PC-9 (cell line): Measurements from ENCODE around the gene CIITA. TPM values are rescaled to one million over a fixed set of nuclear protein-coding genes. Genes with fewer than 3 reads are reported as not detected.

Source experiments
- BruUV-seq: library from RNA; stranded (reverse); fragments of 400-500 nt; replicated peaks from 2 replicates; lab custom pipeline; 2021; lab: Mats Ljungman, UMichigan
- CTCF ChIA-PET: fragments of 300-600 bp; sonication (Branson Sonifier 250); formaldehyde crosslinking; loops from one replicate; lab custom pipeline; 2022; ENCODE audit warnings: antibody characterized with exemption; lab: Charles Lee
- POLR2A ChIA-PET: fragments of 300-600 bp; sonication (Branson Sonifier 250); formaldehyde crosslinking; loops from one replicate; lab custom pipeline; 2022; ENCODE audit warnings: antibody characterized with exemption; ENCODE audit not compliant: unreplicated experiment; lab: Charles Lee
- DNase-seq, 2 experiments: peaks; one replicate each; pipeline versions ENCODE4 v3.0.0 to v3.0.0-alpha.2; 2015 to 2022; ENCODE audit warnings: mixed read lengths in 1 of 2
- H2AFZ ChIP-seq: fragments of 200-600 bp; sonication (generic); 2 replicates; pipeline ENCODE4 v1.8.1; 2017; ENCODE audit warnings: antibody characterized with exemption
- H3F3A ChIP-seq: fragments of 200-600 bp; sonication (generic); 2 replicates; pipeline ENCODE4 v1.8.1; 2017; ENCODE audit warnings: antibody characterized with exemption, mild to moderate bottlenecking, low read depth; ENCODE audit not compliant: insufficient read depth
- H3K27ac ChIP-seq: fragments of 200-600 bp; sonication (generic); 2 replicates; pipeline ENCODE4 v1.6.1; 2016; ENCODE audit warnings: mixed run types
- H3K27me3 ChIP-seq: fragments of 200-600 bp; sonication (generic); 2 replicates; pipeline ENCODE4 v1.6.1; 2016; ENCODE audit warnings: low read depth, mixed run types; ENCODE audit not compliant: insufficient read depth
- H3K36me3 ChIP-seq: fragments of 200-600 bp; sonication (generic); 2 replicates; pipeline ENCODE4 v1.6.1; 2016; ENCODE audit warnings: low read depth, mixed run types
- H3K4me1 ChIP-seq: fragments of 200-600 bp; sonication (generic); replicated peaks from 2 replicates; pipeline ENCODE4 v1.6.1; 2016; ENCODE audit warnings: mixed run types; ENCODE audit not compliant: insufficient read depth
- H3K4me2 ChIP-seq: fragments of 200-600 bp; sonication (generic); 2 replicates; pipeline ENCODE4 v1.6.1; 2017; ENCODE audit warnings: mixed run types
- H3K4me3 ChIP-seq: fragments of 200-600 bp; sonication (generic); 2 replicates; pipeline ENCODE4 v1.6.1; 2016; ENCODE audit warnings: mixed run types
- H3K79me2 ChIP-seq: fragments of 200-600 bp; sonication (generic); 2 replicates; pipeline ENCODE4 v1.6.1; 2017; ENCODE audit warnings: low read depth, mixed run types
- H3K9me2 ChIP-seq: fragments of 200-600 bp; sonication (generic); 2 replicates; pipeline ENCODE4 v1.8.1; 2017; ENCODE audit warnings: mild to moderate bottlenecking; ENCODE audit not compliant: insufficient read depth
- H3K9me3 ChIP-seq: fragments of 200-600 bp; sonication (generic); 2 replicates; pipeline ENCODE4 v1.8.1; 2016; ENCODE audit warnings: low read depth; ENCODE audit not compliant: insufficient read depth
- H4K20me1 ChIP-seq: fragments of 200-600 bp; sonication (generic); 2 replicates; pipeline ENCODE4 v1.8.1; 2017; ENCODE audit not compliant: insufficient read depth
- EZH2 ChIP-seq: fragments of 200-600 bp; sonication (generic); IDR thresholded peaks from 2 replicates; pipeline ENCODE4 v1.8.0; 2017; ENCODE audit warnings: antibody characterized with exemption, low read depth
- intact Hi-C: fragments of 100-400 bp; cut with micrococcal nuclease; formaldehyde crosslinking; loops from one replicate; pipeline ENCODE4 v1.10.0; 2022; ENCODE audit not compliant: unreplicated experiment
- total RNA-seq: library from RNA; stranded (reverse); gene quantifications from 2 replicates; pipeline ENCODE4 v1.2.3, GENCODE V29; 2021
- TF ChIP-seq, protein P1 (sequence below): fragments of 200-600 bp; sonication (generic); conservative IDR thresholded peaks from 2 replicates; pipeline ENCODE4 v1.6.1; 2017; ENCODE audit warnings: mixed run types, antibody characterized with exemption, mild to moderate bottlenecking, moderate library complexity

The CIITA gene
- total RNA-seq, 1 experiment from 2014 or later: 1.7 TPM

DNA sequence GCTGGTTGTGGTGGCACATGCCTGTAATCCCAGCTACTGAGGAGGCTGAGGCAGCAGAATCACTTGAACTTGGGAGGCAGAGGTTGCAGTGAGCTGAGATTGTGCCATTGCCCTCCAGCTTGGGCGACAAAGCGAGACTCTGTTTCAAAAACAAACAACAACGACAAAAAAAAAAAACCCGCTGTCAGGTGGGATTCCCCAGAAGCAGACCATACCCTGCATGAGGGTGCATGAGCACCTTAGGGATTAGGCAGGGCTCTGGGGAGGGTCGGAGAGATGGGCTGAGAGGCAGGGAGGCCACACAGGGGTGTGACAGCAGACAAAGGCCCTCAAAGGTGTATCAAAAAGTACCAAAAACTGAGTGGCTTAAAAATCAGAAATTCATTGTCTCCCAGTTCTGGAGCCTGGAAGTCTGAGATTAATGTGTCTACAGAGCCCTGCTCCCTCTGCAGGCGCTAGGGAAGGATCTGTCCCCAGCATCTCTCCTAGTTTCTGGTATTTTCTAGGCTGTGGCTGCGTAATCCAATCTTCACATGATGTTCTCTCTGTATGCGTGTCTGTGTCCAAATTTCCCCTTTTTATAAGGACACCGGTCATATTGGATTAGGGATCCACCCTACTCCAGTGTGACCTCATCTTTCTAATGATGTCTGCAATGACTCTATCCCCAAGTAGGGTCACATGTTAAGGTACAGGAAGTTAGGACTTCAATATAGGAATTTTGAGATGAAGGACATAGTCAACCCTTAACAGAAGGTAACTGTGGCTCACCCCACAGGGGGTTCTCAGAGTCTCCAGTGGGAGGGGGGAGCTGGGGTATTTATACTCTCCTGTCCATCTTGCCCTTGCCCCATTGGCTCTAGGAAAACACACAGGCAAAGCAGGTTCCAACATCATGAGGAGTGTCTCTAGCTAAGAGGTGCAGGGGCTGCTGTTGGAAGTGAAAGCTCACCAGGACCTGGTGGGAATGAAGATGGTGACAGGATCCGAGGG is 44.8 kb upstream of the CIITA start:
- Histone ChIP-seq H3K4me2 (no peak overlapping the region), H2AFZ (no peak overlapping the region), H4K20me1 (no peaks in the 10 kb centered on the region), H3K4me1 (no peaks in the 10 kb centered on the region), H3K9me3 (no peaks in the 10 kb centered on the region), H3K79me2 (no peaks in the 10 kb centered on the region), H3K4me3 (no peak overlapping the region), H3K9me2 (no peaks in the 10 kb centered on the region), H3F3A (no peaks in the 10 kb centered on the region), H3K27ac (no peak overlapping the region), H3K36me3 (no peaks in the 10 kb centered on the region), H3K27me3 (no peaks in the 10 kb centered on the region; the same call in none of the 2 replicates)
- ChIA-PET CTCF (interaction anchor here (0.6 kb wide), 1 partner anchor 100 kb away, joined by 7 read pairs; no protein-coding TSS in a partner anchor), POLR2A (no interaction called here)
- intact Hi-C loops: no loop called here
- DNase-seq: no peak
- no TSS peak for BruUV-seq
- TF ChIP-seq, protein P1, sequence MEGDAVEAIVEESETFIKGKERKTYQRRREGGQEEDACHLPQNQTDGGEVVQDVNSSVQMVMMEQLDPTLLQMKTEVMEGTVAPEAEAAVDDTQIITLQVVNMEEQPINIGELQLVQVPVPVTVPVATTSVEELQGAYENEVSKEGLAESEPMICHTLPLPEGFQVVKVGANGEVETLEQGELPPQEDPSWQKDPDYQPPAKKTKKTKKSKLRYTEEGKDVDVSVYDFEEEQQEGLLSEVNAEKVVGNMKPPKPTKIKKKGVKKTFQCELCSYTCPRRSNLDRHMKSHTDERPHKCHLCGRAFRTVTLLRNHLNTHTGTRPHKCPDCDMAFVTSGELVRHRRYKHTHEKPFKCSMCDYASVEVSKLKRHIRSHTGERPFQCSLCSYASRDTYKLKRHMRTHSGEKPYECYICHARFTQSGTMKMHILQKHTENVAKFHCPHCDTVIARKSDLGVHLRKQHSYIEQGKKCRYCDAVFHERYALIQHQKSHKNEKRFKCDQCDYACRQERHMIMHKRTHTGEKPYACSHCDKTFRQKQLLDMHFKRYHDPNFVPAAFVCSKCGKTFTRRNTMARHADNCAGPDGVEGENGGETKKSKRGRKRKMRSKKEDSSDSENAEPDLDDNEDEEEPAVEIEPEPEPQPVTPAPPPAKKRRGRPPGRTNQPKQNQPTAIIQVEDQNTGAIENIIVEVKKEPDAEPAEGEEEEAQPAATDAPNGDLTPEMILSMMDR: no peak
- no peak for TF ChIP-seq EZH2

DNA sequence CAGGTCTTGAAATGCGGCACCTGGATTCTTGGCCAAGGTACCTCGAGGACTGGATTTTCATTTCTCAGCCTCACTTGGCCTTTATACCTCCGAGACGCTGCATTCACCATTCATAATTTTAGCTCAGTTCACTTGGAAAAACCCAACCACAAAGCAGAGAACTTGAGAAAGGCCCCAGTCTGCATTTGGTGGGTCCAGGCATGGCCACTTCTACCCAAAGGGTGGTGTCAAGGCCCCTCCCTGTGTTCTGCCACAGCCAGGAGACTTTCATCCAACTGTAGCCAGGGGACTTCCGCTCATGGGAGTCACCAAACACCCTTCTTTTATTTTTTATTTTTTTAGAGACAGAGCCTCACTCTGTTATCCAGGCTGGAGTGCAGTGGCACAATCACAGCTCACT is 43.7 kb upstream of the CIITA start:
- no peak overlapping the region for H3K27ac ChIP-seq
- no peaks in the 10 kb centered on the region for H3K9me3 ChIP-seq
- TF ChIP-seq, protein P1: no peak
- TF ChIP-seq EZH2: no peak
- no peak overlapping the region for H3K4me2 ChIP-seq
- no TSS peak for BruUV-seq
- ChIA-PET POLR2A (no interaction called here), CTCF (no interaction called here)
- H3K79me2 ChIP-seq: no peaks in the 10 kb centered on the region
- H3K4me1 ChIP-seq: no peaks in the 10 kb centered on the region
- H3K9me2 ChIP-seq: no peaks in the 10 kb centered on the region
- H3K27me3 ChIP-seq: peaks cover 6% of the 10 kb centered on the region
- H3K4me3 ChIP-seq: no peak overlapping the region
- no peaks in the 10 kb centered on the region for H3F3A ChIP-seq
- H3K36me3 ChIP-seq: no peaks in the 10 kb centered on the region
- no peak overlapping the region for H2AFZ ChIP-seq
- intact Hi-C loops: no loop called here
- H4K20me1 ChIP-seq: no peaks in the 10 kb centered on the region
- no peak for DNase-seq

DNA sequence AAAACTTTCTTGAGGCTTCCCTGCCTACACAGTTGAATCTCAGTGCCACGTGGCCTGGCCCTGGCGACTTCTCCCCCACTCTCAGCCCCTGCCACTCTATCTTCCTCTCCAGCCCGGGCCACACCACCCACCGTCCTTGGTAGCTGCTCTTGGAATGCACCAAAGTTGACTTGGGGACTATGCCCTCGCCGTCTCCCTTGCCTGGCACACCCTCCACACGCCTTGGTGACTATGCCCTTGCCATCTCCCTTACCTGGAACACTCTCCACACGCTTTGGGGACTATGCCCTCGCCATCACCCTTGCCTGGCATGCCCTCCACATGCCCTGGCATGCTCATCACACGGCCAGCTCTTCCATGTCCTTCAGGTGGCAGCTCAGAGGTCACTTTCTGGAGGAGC is 42.9 kb upstream of the CIITA start:
- no peak overlapping the region for H2AFZ ChIP-seq
- POLR2A ChIA-PET: no interaction called here
- no peak overlapping the region for H3K4me3 ChIP-seq
- no peaks in the 10 kb centered on the region for H3K9me2 ChIP-seq
- H3F3A ChIP-seq: no peaks in the 10 kb centered on the region
- H3K36me3 ChIP-seq: no peaks in the 10 kb centered on the region
- TF ChIP-seq EZH2: no peak
- TF ChIP-seq, protein P1: no peak
- intact Hi-C loops: no loop called here
- H3K27ac ChIP-seq: no peak overlapping the region
- no peaks in the 10 kb centered on the region for H3K79me2 ChIP-seq
- DNase-seq: no peak
- CTCF ChIA-PET: no interaction called here
- no peak overlapping the region for H3K4me2 ChIP-seq
- H4K20me1 ChIP-seq: no peaks in the 10 kb centered on the region
- BruUV-seq: no TSS peak
- no peaks in the 10 kb centered on the region for H3K9me3 ChIP-seq
- no peaks in the 10 kb centered on the region for H3K4me1 ChIP-seq
- H3K27me3 ChIP-seq: peaks cover 11% of the 10 kb centered on the region
